ENCODE measurements around the gene KIF1A.
"Not testable (repeated sequence)": the region's sequence is repeated elsewhere in the genome, so short reads cannot be mapped to it uniquely, and the experiment has no call there.

The KIF1A gene

DNA sequence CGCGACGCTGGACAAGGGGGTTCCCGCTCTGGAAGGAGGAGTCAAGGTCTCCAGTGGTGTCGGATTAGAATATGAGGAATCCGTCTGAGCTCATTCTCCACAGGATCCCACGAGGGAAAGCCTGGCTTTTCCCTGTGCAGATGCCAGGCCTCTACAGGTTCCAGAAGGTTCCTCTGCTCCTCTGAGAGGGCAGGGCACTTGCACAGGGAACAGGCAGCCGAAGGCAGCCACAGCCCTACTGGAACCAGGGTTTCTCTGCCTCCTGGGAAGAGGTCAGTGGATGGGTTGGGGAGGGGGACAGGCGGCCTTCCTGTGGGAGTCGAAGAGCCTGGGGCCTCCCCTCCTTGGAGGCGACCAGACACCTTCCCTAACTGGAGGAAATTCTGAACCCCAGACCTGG lies 130.0 kb downstream of the KIF1A start:
- no peak for TF ChIP-seq POLR2AphosphoS5 (IDR thresholded peaks at IDR 0.05; ENCODE audit: low read depth, low read length)
- no peak for TF ChIP-seq TAF1 (IDR thresholded peaks at IDR 0.05; ENCODE audit: borderline replicate concordance, low read depth, low read length)
- no peak for TF ChIP-seq POLR2A (IDR thresholded peaks at IDR 0.05; ENCODE audit: low read depth, low read length)
- FAIRE-seq (no peak), DNase-seq (ENCODE audit: insufficient read length) (no peak)

- FAIRE-seq (no peak), DNase-seq (ENCODE audit: insufficient read length) (no peak)
- TF ChIP-seq POLR2A (IDR thresholded peaks at IDR 0.05; ENCODE audit: low read depth, low read length) (no peak), POLR2AphosphoS5 (IDR thresholded peaks at IDR 0.05; ENCODE audit: low read depth, low read length) (no peak)
Observed at GRCh38 chr2:240688553-240688919, 131.5 kb downstream of the KIF1A start.

DNA sequence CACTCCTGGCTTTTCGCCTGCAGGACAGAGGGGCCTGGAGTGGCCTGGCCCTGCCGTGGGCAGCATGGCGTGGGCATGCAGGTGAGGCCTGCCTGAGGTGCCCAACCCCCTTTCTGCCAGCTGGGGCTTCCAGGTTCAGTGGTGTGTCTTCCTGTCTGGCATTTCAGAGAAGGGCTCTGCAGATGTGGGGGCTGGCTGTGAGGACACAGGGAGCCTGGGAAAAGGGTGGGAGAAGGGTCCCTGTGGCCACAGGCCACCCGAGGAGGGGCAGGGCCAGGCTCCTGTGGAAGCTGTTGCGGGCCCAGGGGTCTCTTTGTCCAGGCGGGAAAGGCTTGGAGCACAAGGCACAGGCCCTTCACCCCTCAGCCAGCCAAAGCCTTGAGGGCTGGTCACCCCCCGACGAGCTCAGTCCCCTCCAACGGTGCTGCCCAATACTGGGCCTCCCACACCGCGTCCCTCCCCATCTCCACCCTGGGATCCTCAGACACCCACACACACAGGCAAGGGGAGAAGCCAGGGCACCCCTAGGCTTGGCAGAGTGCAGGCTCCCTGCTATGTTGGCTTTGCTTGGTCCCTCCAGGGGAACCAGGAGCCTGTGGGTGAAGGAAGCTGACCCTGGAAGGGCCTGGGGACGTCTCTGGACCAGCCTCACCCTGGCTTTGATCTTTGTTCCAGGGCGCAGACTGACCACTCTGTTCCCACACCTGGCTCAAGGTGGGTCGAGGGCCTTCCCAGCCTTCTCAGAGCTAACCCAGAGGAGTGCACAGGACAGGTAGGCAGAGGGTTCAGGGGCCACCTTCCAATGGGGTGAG lies 132.1 kb downstream of the KIF1A start:
- DNase-seq (ENCODE audit: insufficient read length): no peak
- TF ChIP-seq POLR2AphosphoS5 (IDR thresholded peaks at IDR 0.05; ENCODE audit: low read depth, low read length): no peak
- TF ChIP-seq TAF1 (IDR thresholded peaks at IDR 0.05; ENCODE audit: borderline replicate concordance, low read depth, low read length): no peak
- no peak for TF ChIP-seq POLR2A (IDR thresholded peaks at IDR 0.05; ENCODE audit: low read depth, low read length)
- no peak for FAIRE-seq

DNA sequence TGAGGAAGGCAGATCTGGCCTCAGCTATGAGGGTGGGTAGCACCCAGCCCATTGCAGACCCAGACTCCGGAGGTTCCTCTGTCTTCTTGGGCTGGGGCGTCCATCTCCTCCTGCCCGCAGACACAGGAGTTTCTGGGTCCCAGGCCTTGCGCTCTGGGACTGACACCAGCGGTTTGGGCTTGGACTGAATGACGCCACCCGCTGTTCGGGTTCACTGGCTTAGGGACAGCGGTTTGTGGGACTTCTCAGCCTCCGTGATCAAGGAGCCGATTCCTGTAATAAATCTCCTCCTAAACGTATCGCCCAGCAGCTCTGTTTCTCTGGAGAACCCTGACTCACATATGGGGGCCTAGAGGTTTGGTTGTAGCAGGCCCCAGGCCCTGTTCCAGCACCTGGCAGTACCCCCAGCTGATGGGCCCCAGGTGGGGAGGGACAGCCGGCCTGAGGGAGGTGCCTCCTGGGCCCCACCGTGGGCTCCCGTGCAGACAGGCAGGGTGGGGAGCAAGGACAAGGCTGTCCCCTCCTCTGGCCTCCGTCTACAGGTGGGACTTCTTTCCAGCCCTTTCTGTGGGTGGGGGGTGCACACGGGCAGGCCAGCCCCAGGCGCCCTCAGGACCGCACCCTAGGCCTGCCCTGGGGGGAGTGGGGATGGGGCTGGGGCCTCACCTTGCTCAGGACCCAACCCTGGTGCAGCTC lies 132.8 kb downstream of the KIF1A start:
- DNase-seq (ENCODE audit: insufficient read length) (no peak), FAIRE-seq (no peak)
- TF ChIP-seq POLR2A (IDR thresholded peaks at IDR 0.05; ENCODE audit: low read depth, low read length) (no peak), TAF1 (IDR thresholded peaks at IDR 0.05; ENCODE audit: borderline replicate concordance, low read depth, low read length) (no peak), POLR2AphosphoS5 (IDR thresholded peaks at IDR 0.05; ENCODE audit: low read depth, low read length) (no peak)

DNA sequence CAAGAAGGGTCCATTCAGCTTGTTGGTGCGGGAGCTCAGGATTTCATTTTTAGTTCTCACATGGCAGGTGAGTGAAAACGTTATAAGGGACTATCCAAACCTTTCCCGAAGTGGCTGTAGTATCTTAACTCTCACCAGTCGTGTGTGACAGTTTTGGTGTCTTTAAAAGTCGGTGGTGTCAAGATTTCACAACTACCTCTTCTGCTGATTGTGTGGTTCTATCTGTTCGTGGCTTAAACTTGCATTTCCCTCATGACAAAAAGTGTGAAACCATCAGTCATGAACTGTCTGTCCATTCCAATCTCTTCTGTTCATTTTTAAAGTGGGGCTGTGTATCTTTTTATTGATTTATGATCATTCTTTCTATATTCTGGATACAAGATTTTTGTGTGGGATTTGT lies 133.6 kb downstream of the KIF1A start:
- no peak for DNase-seq (ENCODE audit: insufficient read length)
- no peak for FAIRE-seq
- no peak for TF ChIP-seq POLR2AphosphoS5 (IDR thresholded peaks at IDR 0.05; ENCODE audit: low read depth, low read length)
- no peak for TF ChIP-seq TAF1 (IDR thresholded peaks at IDR 0.05; ENCODE audit: borderline replicate concordance, low read depth, low read length)
- TF ChIP-seq POLR2A (IDR thresholded peaks at IDR 0.05; ENCODE audit: low read depth, low read length): no peak

DNA sequence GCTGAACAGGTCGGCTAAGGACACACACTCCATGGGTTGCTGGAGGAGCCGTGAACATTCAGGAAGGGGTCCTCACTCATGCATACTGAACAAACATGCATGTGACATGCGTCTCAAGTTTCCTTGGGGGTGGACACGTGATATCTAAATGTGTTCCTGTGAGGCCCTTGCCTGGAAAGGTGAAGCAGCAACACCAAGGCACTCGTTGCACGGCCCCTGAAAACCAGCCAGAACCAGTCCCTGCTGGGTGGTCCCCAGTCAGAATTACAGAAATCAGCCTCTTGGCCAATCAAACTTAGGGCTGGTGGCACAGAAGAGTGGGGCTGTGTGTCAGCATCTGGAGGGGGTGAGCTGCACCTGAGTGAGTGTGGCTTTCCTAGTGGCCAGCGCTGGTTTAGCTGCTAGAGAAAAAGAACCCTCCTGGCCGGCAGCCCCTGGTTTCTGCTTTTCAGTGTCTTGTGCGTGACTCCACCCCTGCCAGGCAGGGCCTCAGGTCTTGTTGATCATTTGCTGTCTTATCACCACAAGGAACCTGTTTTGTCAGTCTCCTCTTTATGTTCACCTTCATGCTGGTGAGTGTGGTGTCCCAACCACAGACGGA lies 134.1 kb downstream of the KIF1A start:
- TF ChIP-seq TAF1 (IDR thresholded peaks at IDR 0.05; ENCODE audit: borderline replicate concordance, low read depth, low read length) (no peak), POLR2AphosphoS5 (IDR thresholded peaks at IDR 0.05; ENCODE audit: low read depth, low read length) (no peak)
- DNase-seq (ENCODE audit: insufficient read length) (peak; percentile 36), FAIRE-seq (no peak)

- DNase-seq (ENCODE audit: insufficient read length): not testable (repeated sequence)
- peak; percentile 46 for FAIRE-seq
Observed at GRCh38 chr2:240683980-240684728, 135.9 kb downstream of the KIF1A start.

GRCh38 chr2:240683329-240683979 lies 136.6 kb downstream of the KIF1A start:
- FAIRE-seq: peak; percentile 98
- DNase-seq (ENCODE audit: insufficient read length): not testable (repeated sequence)

- not testable (repeated sequence) for DNase-seq (ENCODE audit: insufficient read length); FAIRE-seq
Observed at GRCh38 chr2:240682431-240683224, 137.4 kb downstream of the KIF1A start, which contains the start of gene AQP12B. TSS of gene AQP12B (minus strand) at chr2:240682885. CDS start at chr2:240682837, 48 bp downstream.

- not testable (repeated sequence) for DNase-seq (ENCODE audit: insufficient read length); FAIRE-seq
Observed at GRCh38 chr2:240680185-240680584, 139.8 kb downstream of the KIF1A start.

DNA sequence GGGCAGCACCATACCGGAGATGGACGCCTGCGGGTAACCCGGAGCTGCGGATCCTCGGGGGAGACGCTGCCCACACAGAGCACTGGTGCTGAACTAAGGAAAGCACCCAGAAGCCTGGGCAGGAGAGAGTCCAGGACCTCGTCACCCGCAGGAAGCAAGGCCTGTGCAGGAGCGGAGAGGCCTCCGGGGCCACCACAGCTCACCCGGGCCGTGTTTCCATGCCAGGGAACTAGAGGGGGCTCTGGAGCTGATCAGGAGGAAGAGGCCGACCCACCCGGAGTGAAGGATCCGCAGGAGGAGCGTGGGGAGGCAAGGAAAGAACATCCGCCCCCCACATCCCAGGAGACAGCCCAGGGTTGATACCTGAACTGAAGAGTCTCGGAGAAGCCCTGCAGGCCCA lies 141.1 kb downstream of the KIF1A start:
- not testable (repeated sequence) for FAIRE-seq

DNA sequence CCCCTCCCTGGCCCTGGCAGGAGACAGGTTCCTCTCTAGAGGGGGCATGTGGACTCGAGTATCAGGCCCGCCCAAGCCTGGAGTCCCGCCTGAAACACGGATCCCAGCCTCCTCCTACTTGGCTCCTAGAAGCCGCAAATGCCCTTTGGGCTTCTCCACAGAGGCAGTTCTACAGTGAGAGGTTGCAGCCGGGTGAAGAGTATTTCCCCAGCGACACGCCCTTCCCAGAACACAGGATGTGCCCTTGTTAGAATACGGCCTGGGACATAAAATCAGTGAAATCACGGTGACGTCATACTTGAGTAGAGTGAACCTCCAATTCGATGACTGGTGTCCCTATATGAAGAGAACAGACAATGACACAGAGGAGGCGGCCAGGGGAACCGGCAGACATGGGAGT lies 142.0 kb downstream of the KIF1A start:
- not testable (repeated sequence) for FAIRE-seq; DNase-seq (ENCODE audit: insufficient read length)

More for the DNA sequence above, 141.1 kb downstream of the KIF1A start:
- not testable (repeated sequence) for DNase-seq (ENCODE audit: insufficient read length)

DNA sequence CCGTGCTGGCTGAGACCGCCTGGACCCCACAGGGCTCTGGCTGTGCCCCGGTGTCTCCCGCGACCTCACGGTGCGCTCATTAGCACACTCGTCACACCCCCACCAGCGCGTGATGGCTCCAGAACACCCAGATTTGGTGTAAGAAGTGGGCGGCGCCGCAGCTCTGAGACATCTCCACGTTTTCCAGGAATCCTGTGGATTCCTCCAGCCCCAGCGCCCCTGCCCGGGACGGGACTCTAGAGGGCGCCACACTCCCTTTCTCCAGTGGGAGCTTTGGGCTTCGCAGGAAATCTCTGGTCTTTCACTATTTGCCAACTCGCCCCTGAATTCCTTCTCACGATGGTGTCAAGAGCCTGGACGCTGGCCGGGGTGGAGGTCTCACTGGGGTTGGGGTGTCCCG lies 144.7 kb downstream of the KIF1A start:
- peak; percentile 67 for FAIRE-seq

DNA sequence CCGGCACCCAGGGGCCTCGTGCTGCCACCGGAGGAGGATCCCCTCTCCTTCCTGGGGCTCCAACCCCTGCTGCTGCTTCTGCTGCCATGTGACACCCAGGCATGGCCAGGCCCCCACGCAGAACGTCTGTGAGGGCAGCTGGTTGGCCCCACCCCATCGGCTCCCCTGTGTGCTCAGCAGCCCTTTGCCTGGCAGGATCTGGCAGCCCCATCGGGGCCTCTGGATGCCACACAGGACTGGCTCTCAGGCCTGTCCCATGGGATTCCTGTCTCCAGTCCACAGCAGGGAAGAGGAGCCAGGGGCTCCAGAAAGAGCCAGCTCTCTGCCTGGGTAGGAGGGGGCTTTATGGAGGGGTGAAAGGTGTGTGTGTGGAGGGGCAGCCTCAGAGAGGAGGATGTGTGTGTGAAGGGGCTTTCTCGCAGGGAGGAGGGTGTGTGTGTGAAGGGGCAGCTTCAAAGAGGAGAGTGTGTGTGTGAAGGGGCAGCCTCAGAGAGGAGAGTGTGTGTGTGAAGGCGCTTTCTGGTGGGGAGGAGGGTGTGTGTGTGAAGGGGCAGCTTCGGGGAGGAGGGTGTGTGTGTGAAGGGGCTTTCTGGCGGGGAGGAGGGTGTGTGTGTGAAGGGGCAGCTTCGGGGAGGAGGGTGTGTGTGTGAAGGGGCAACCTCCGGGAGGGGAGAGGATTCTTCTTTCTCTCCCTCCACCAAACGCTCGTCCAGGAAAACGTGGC lies 145.4 kb downstream of the KIF1A start:
- DNase-seq (ENCODE audit: insufficient read length); FAIRE-seq: not testable (repeated sequence)

More for the DNA sequence above, 144.7 kb downstream of the KIF1A start:
- DNase-seq (ENCODE audit: insufficient read length): not testable (repeated sequence)
